ENCODE measurements around the gene CCL11.
"Not testable (repeated sequence)": the region's sequence is repeated elsewhere in the genome, so short reads cannot be mapped to it uniquely, and the experiment has no call there.

Gene CCL11

DNA sequence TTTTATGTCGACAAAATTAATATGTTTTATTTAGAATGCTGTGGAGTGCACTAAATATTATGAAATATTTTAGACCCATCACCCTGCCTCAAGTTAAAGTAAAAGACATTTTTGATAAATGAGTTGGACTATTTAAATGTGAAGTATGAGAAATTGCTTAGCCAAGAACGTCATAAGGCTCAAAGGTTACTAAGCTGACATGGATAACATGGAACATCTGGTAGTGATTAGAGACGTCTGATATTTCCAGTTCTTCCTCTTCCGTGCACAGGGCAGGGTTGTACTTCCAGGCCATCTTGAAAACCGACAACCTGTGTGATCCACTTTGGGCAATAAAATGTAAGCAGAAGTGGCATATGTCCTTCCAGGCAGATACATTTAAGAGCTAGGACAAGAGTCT, 26.5 kb downstream of the CCL11 start:
- peak; percentile 75 for DNase-seq

DNA sequence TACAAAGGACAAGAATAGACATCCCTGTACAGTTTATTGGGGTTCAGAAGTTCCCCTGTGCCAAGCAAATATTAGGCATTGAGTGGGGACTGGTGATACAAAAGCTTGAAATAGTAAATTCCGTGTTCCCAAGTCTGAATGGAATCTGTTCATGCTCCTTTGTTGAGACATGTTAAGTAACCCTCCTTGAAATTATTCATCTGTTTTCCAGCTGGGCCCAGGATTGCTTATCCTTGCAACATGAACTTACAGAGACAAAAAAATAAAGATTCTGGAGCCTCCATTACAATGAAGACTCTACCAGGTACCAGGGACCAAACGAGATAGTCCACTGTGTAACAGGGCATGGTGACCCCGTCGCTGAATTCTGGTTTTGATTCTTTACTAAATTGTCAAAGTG, 27.6 kb downstream of the CCL11 start:
- no peak for DNase-seq

DNA sequence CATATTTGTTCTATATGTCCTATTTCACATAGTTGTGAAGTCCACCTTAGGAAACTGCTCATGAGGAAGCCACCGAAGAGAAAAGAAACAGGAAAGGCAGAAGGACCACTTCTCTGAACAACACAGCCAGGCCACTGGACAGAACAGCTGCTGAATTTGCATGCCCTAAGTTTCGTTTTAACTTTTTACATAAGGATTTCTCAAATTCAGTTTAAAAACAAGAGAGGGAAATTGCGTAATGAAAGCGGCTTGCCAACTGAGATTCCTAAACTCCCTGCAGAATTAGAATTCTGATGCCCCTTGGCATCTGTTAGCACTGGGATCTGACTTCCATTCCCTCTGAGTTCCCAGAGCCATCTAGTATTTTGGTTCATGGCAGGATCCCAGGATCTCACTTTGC, 28.7 kb downstream of the CCL11 start:
- DNase-seq: peak; percentile 32

GRCh38 chr17:34318474-34318873, 32.9 kb downstream of the CCL11 start:
- DNase-seq: no peak

DNA sequence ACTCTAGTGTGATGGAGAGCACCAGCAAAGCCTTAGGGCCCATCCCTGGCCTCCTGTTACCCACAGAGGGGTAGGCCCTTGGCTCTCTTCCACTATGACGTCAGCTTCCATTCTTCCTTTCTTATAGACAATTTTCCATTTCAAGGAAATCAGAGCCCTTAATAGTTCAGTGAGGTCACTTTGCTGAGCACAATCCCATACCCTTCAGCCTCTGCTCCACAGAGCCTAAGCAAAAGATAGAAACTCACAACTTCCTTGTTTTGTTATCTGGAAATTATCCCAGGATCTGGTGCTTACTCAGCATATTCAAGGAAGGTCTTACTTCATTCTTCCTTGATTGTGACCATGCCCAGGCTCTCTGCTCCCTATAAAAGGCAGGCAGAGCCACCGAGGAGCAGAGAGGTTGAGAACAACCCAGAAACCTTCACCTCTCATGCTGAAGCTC, 33.5 kb downstream of the CCL11 start, which contains the start of gene CCL8:
CCL8 (plus strand) TSS at position 397 of the 445 bp plus-strand sequence. CDS start 67 bp downstream, outside the sequence.
- DNase-seq: no peak

- no peak for DNase-seq
Observed at GRCh38 chr17:34321964-34322363, 36.4 kb downstream of the CCL11 start.

DNA sequence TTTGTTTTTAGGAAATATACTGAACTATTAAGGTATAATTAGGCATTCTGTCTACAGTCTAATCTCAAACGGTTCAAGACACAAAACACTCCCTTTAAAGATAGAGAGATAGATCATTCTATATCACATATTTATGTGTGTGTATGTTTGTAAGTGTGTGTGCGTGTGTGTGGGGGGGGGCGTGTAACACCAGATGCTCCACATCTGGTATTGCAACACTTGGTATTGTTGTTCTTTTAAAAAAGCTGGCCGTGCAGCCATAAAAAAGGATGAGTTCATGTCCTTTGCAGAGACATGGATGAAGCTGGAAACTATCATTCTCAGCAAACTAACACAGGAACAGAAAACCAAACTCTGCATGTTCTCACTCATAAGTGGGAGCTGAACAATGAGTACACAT, 42.0 kb downstream of the CCL11 start:
- not testable (repeated sequence) for DNase-seq

DNA sequence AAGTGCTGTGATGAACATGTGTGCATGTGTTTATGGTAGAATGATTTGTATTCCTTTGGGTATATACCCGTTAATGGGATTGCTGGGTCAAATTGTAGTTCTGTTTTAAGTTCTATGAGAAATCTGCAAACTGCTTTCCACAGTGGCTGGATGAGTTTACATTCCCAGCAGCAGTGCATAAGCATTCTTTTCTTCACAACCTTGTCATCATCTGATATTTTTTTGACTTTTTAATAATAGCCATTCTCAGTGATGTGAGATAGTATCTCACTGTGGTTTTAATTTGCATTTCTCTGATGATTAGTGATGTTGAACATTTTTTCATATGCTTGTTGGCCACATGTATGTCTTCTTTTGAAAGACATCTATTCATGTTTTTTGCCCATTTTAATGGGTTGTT, 52.2 kb downstream of the CCL11 start:
- DNase-seq: no peak
